GM23248 (cell line): ENCODE results near the gene ANXA6.

Source experiments
- EZH2 ChIP-seq: fragments of 200-600 bp; sonication (generic); IDR thresholded peaks from 2 replicates; pipeline ENCODE4 v1.6.1; 2018; ENCODE audit warnings: antibody characterized with exemption, mild to moderate bottlenecking; ENCODE audit not compliant: insufficient read depth, poor library complexity, severe bottlenecking
- EZH2phosphoT487 ChIP-seq: fragments of 200-600 bp; sonication (generic); IDR thresholded peaks from 2 replicates; pipeline ENCODE4 v1.6.1; 2018; ENCODE audit warnings: antibody characterized with exemption, moderate library complexity, mild to moderate bottlenecking, low read depth; ENCODE audit not compliant: insufficient read depth

GRCh38 chr5:151162776-151163175 is 5.2 kb upstream of the ANXA6 start:
- TF ChIP-seq EZH2 (no peak), EZH2phosphoT487 (no peak)
